ENCODE data around the gene FAM171A1. TPM values are rescaled to one million over a fixed set of nuclear protein-coding genes. Genes with fewer than 3 reads are reported as not detected.
"Not testable (repeated sequence)": the region's sequence is repeated elsewhere in the genome, so short reads cannot be mapped to it uniquely, and the experiment has no call there.

FAM171A1 gene
- total RNA-seq, 2 experiments from 2014 or later: 7.0 to 8.0 TPM

DNA sequence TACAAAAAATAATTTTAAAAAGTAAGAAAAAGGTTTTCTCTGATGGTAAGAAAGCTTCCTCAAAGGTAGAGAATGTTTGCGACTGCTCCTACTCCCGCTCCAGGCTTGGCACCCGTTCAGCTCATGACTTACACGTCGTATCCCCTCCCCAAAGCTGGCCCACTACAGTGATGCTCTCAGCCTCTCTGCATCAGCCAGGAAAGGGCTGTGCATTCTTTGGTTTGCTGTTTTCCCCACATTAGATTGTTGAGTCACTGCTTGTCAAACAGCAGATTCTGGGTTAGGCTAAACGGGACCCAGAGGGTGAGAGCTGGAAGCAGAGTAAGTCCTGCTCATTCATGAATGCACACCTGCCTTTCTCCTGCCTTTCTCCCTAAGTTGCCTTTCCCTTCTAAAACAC is 147.9 kb downstream of the FAM171A1 start:
- POLR2A ChIA-PET: no interaction called here
- DNase-seq (no peak), ATAC-seq (ENCODE audit: low read depth) (no peak)
- H3K36me3 Mint-ChIP-seq: peaks cover 13% of the 10 kb centered on the region
- H3K27me3 Mint-ChIP-seq: no peaks in the 10 kb centered on the region
- peaks cover 11% of the 10 kb centered on the region for H3K9me3 Mint-ChIP-seq
- H3K4me1 Mint-ChIP-seq: peaks cover 1% of the 10 kb centered on the region
- H3K4me3 Mint-ChIP-seq: no peak overlapping the region
- H3K27ac Mint-ChIP-seq: no peak overlapping the region

DNA sequence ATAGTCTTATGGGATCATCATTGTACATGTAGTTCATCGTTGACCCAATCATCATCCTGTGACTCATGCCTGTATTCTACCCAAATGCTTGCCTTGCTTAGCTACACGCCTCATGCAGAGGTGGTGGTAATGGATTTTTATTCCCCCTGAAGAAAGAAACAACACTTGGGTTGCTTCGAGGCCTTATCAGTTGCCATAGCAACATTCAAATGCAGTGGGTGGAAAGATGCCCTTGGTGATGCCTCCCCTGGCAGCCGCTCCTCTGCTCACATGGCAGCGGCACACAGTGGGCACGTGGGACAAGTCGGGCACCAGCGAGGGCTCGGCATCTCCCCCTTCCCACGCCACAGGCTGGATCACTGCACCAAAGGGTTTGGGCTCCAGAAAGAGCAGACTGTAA is 148.6 kb downstream of the FAM171A1 start:
- ATAC-seq (ENCODE audit: low read depth): no peak
- no peak overlapping the region for H3K27ac Mint-ChIP-seq
- no peak overlapping the region for H3K4me3 Mint-ChIP-seq
- H3K4me1 Mint-ChIP-seq: no peaks in the 10 kb centered on the region
- no peaks in the 10 kb centered on the region for H3K27me3 Mint-ChIP-seq
- H3K9me3 Mint-ChIP-seq: peaks cover 10% of the 10 kb centered on the region
- DNase-seq: no peak
- POLR2A ChIA-PET: no interaction called here
- H3K36me3 Mint-ChIP-seq: peaks cover 13% of the 10 kb centered on the region

DNA sequence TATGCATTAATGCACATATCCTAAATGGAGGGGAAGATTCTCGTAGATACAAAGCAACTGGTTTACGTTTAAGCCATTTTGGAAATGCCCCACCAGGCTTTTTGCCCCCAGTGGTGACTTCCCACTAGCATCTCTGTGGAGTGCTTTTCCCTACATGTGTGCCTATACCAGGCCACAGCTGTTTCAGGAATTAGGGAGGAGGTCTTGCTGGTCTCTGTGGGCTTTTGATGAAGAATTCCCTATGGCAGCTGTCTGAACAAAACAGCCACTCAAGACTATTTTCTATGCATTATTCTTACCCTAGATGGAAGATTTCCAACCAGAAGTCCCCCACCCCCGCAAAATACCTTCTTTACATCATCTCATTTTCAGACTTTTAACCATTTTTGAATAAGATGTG is 150.6 kb downstream of the FAM171A1 start:
- peaks cover 13% of the 10 kb centered on the region for H3K36me3 Mint-ChIP-seq
- H3K27ac Mint-ChIP-seq: no peak overlapping the region
- POLR2A ChIA-PET: no interaction called here
- peaks cover 10% of the 10 kb centered on the region for H3K9me3 Mint-ChIP-seq
- no peak for DNase-seq
- no peak for ATAC-seq (ENCODE audit: low read depth)
- no peaks in the 10 kb centered on the region for H3K27me3 Mint-ChIP-seq
- no peak overlapping the region for H3K4me3 Mint-ChIP-seq
- no peaks in the 10 kb centered on the region for H3K4me1 Mint-ChIP-seq

DNA sequence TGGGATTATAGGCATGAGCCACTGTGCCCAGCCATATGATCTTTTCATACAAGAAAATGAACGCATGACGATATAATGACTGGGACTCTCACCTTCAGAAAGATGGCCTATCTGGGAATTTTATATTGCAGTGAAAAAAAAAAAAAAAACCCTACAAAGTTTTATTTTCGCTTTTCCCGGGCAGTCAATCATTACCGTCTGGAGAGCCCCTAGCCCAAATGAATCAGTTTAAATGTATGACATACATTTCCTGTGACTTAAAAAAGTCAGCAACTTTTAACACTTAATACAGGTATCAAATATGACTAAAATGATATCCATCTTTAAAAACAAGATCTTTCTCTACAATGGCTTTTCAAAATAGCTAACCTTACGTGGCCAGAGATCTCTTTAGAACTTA is 154.4 kb downstream of the FAM171A1 start:
- H3K27ac Mint-ChIP-seq: no peak overlapping the region
- H3K4me1 Mint-ChIP-seq: no peaks in the 10 kb centered on the region
- POLR2A ChIA-PET: no interaction called here
- H3K27me3 Mint-ChIP-seq: no peaks in the 10 kb centered on the region
- DNase-seq (no peak), ATAC-seq (ENCODE audit: low read depth) (no peak)
- no peak overlapping the region for H3K4me3 Mint-ChIP-seq
- H3K9me3 Mint-ChIP-seq: no peaks in the 10 kb centered on the region
- peaks cover 9% of the 10 kb centered on the region for H3K36me3 Mint-ChIP-seq

DNA sequence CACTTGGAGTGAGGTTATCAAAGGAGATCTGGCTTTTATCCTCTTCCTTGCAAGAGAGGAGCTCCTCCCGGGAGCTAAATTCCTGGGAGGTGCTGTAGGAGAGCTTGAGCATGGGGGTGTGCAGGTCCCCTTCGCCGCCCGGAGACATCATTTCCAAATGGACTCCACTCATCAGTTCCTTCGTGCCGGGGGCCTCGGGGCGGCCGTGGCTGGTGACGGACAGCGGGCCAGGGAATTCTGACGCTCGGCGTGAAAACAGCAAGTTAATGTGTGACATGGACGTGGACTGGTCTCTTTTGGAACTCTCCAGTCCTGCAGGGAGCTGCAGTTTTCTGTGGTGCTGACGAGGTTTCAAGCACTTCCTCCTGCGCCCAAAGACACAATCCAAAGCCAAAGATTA is 156.9 kb downstream of the FAM171A1 start:
- no peak overlapping the region for H3K27ac Mint-ChIP-seq
- no peaks in the 10 kb centered on the region for H3K27me3 Mint-ChIP-seq
- no peak overlapping the region for H3K4me3 Mint-ChIP-seq
- H3K4me1 Mint-ChIP-seq: peaks cover 16% of the 10 kb centered on the region
- POLR2A ChIA-PET: interaction anchor here (1.3 kb wide), 1 partner anchor 15 kb away, joined by 3 read pairs; no protein-coding TSS in a partner anchor
- H3K36me3 Mint-ChIP-seq: peaks cover 9% of the 10 kb centered on the region
- DNase-seq (no peak), ATAC-seq (ENCODE audit: low read depth) (no peak)
- no peaks in the 10 kb centered on the region for H3K9me3 Mint-ChIP-seq

DNA sequence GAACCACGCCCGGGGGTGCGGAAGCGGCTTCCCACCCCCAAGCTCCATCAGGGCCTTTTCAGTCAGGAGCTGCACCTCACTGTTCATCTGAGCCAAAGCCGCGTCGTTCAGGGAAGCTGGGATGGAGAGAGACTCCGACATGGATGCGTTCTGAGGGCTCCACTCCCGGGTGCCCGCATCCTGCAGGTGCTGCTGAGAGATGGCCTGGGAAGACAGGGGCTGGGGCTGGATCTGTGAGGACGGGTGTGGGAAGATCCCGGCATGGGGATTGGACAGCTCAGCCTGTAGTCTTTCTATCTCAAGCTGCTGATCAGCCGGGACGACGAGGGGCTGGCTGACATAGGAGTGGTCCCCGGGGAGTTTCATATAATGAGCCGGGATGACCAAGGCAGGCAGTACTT is 157.6 kb downstream of the FAM171A1 start:
- Mint-ChIP-seq H3K4me3 (no peak overlapping the region), H3K36me3 (peaks cover 9% of the 10 kb centered on the region), H3K27me3 (no peaks in the 10 kb centered on the region), H3K4me1 (peaks cover 22% of the 10 kb centered on the region), H3K9me3 (no peaks in the 10 kb centered on the region), H3K27ac (no peak overlapping the region)
- POLR2A ChIA-PET: interaction anchor here (1.3 kb wide), 1 partner anchor 15 kb away, joined by 3 read pairs; no protein-coding TSS in a partner anchor
- DNase-seq (no peak), ATAC-seq (ENCODE audit: low read depth) (no peak)

DNA sequence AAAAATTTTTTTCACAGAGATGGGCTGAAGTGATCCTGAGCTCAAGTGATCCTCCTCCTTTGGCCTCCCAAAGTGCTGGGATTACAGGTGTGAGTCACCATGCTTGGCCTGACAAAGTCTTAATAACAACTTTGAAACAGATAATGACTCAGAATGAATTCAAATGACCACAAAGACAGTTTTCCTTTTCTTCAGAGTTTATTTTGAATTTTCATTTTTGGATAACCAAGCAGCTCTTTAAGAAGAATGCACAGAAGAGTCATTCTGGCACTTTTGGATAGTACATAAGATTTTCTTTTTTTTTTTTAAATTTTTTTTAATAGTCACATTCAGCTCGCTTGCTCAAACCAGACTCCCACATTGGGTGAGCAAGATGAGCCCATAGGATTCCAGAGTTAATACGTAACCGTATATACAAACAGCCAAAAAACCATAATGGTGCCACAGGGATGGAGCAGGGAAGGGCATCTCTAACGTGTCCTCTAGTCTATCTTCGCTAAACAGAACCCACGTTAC is 159.6 kb downstream of the FAM171A1 start:
- Mint-ChIP-seq H3K36me3 (peaks cover 10% of the 10 kb centered on the region), H3K9me3 (peaks cover under 1% of the 10 kb centered on the region), H3K27me3 (no peaks in the 10 kb centered on the region), H3K4me3 (no peak overlapping the region), H3K4me1 (peaks cover 40% of the 10 kb centered on the region), H3K27ac (no peak overlapping the region)
- POLR2A ChIA-PET: interaction anchor here (0.6 to 0.7 kb wide), 3 partner anchors 21 to 46 kb away, joined by 3 read pairs; no protein-coding TSS in a partner anchor
- DNase-seq (no peak), ATAC-seq (ENCODE audit: low read depth) (no peak)

DNA sequence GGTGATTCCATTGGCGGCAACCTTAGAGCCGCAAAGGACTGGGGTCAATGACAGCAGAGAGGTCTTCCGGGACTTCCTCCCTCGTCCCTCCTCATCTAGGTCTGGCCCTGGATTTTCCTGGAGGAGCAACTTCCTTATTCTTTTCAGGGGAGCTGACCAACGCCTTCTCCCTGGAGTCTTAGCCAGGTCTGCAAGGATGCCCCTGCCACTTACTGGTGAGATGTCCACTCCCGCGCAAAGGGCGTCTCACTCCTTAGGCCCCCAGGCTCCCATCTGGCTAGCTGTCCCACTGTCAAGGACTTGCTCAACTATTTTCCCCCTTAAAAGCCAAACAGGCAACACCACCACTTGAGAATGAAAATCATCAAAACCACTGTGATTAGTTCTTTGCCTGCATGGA is 160.6 kb downstream of the FAM171A1 start:
- peaks cover 1% of the 10 kb centered on the region for H3K9me3 Mint-ChIP-seq
- POLR2A ChIA-PET: no interaction called here
- DNase-seq (no peak), ATAC-seq (ENCODE audit: low read depth) (no peak)
- H3K27ac Mint-ChIP-seq: no peak overlapping the region
- peaks cover 11% of the 10 kb centered on the region for H3K36me3 Mint-ChIP-seq
- H3K4me1 Mint-ChIP-seq: peaks cover 42% of the 10 kb centered on the region
- no peaks in the 10 kb centered on the region for H3K27me3 Mint-ChIP-seq
- no peak overlapping the region for H3K4me3 Mint-ChIP-seq

DNA sequence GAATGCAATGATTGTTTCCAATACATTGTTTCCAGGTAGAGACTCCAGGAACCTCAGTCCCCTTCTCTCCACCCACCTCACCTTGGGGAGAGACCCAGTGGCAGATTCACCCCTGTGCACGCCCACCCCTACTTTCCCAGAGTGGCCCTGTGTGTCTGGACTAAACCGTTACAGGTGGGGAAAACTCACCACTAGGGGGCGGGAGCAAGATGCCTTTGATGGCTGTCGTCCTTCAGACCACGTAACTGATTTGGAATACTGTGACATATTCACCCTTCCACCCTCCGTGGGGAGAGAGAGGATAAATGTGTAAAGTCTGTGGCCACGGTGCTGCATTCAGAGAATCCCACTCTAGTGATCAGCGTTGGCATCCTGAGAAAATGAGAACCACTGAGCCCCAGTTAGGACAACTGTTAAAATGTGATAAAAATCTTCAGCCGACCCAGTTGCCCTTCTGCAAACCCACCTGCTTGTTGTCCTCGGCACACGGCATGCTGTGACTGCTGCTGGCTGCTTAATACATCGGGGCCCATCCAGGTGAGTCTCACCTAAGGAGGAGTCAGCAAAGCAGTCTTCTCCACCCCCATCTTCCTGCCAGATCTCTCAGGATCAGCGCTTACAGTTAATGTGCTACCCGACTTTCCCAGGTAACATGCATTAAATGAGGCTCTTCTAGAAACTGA is 161.1 kb downstream of the FAM171A1 start:
- Mint-ChIP-seq H3K36me3 (peaks cover 11% of the 10 kb centered on the region), H3K27ac (peak overlapping the region; percentile 43), H3K27me3 (no peaks in the 10 kb centered on the region), H3K4me1 (peaks cover 42% of the 10 kb centered on the region), H3K4me3 (peak overlapping the region; percentile 32), H3K9me3 (peaks cover 1% of the 10 kb centered on the region)
- POLR2A ChIA-PET: interaction anchor here (2.7 kb wide), 1 partner anchor 41 kb away, joined by 31 read pairs; the partner anchor contains the start of gene NMT2
- DNase-seq: peak; percentile 71
- peak; percentile 69 for ATAC-seq (ENCODE audit: low read depth)

DNA sequence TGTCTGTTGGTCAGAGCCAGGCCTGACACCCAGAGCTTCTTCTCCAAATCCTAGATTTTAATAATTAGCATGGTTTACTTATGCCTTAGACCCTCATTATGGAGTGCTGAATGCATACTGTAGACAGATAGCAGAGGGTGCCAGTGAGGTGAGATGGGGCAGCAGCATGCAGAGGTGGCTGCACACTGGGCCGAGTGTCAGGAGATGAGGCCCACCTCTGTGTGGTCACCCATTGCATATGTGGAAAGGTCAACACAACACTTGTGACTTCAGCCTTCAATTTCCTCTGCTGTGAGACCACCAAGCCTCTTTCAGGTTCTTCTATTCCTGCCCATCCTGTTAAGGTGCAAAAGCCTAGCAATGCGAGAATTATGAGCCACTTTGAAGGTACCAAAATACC is 162.9 kb downstream of the FAM171A1 start:
- POLR2A ChIA-PET: interaction anchor here (1.0 to 2.7 kb wide), 3 partner anchors 20 to 39 kb away, joined by 3 to 31 read pairs (median 3); partner anchors contain the start of gene NMT2
- Mint-ChIP-seq H3K4me3 (peak overlapping the region; percentile 81), H3K27ac (peak overlapping the region; percentile 98), H3K36me3 (peaks cover 10% of the 10 kb centered on the region), H3K9me3 (peaks cover 1% of the 10 kb centered on the region), H3K4me1 (peaks cover 42% of the 10 kb centered on the region), H3K27me3 (no peaks in the 10 kb centered on the region)
- ATAC-seq (ENCODE audit: low read depth): peak; percentile 6
- DNase-seq: peak; percentile 37

DNA sequence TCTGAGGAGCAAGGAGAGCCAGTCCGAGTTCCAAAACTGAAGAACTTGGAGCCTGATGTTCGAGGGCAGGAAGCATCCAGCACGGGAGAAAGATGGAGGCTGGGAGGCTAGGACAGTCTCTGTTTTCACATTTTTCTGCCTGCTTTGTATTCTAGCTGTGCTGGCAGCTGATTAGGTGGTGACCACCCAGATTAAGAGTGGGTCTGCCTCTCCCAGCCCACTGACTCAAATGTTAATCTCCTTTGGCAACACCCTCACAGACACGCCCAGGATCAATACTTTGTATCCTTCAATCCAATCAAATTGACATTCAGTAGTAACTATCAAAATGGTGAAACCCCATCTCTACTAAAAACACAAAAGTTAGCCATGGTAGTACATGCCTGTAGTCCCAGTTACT is 163.7 kb downstream of the FAM171A1 start:
- peaks cover 50% of the 10 kb centered on the region for H3K4me1 Mint-ChIP-seq
- not testable (repeated sequence) for H3K9me3 Mint-ChIP-seq; DNase-seq; ATAC-seq (ENCODE audit: low read depth); H3K36me3 Mint-ChIP-seq; H3K27me3 Mint-ChIP-seq
- POLR2A ChIA-PET: interaction anchor here (1.0 to 2.7 kb wide), 3 partner anchors 19 to 38 kb away, joined by 3 to 31 read pairs (median 3); partner anchors contain the start of gene NMT2
- peak overlapping the region; percentile 7 for H3K4me3 Mint-ChIP-seq
- peak overlapping the region; percentile 98 for H3K27ac Mint-ChIP-seq

DNA sequence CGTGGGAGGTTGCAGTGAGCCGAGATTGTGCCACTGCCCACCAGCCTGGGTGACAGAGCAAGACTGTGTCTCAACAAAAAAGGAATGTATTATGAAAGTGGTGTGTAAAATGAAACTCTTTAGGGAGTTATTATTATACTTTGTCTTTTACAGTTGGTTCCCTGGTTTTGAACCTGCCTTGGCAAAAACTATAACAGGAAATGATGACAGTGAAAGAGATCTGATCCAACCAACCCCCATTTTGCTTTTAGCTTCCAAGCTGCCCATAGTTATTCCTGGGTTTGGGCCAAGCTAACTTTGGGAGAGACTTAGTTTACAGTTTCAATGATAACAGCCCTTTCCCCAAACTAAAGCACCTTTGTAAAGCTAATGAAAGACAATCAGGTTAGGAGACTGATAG is 168.4 kb downstream of the FAM171A1 start:
- no peak for ATAC-seq (ENCODE audit: low read depth)
- POLR2A ChIA-PET: interaction anchor here (1.0 kb wide), 2 partner anchors 33 to 34 kb away, joined by 3 to 4 read pairs; partner anchors contain the start of gene NMT2

DNA sequence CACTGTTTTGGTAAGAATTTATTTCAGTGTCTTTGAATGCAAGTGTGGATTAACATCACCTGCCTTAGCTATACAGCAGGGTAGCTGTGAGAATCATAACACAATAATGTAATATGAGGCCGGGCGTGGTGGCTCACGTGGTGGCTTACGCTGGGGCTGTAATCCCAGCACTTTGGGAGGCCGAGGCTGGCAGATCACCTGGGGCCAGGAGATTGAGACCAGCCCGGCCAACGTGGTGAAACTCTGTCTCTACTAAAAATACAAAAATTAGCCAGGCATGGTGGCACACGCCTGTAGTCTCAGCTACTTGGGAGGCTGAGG is 168.8 kb downstream of the FAM171A1 start:
- not testable (repeated sequence) for H3K4me3 Mint-ChIP-seq; H3K27me3 Mint-ChIP-seq; H3K36me3 Mint-ChIP-seq; DNase-seq; H3K9me3 Mint-ChIP-seq; H3K27ac Mint-ChIP-seq; ATAC-seq (ENCODE audit: low read depth)
- POLR2A ChIA-PET: interaction anchor here (1.0 to 1.3 kb wide), 4 partner anchors 9 to 34 kb away, joined by 3 to 6 read pairs (median 4); partner anchors contain the start of gene NMT2
- peaks cover 24% of the 10 kb centered on the region for H3K4me1 Mint-ChIP-seq

More for the DNA sequence above, 168.4 kb downstream of the FAM171A1 start:
- H3K36me3 Mint-ChIP-seq: peaks cover 8% of the 10 kb centered on the region
- peaks cover 24% of the 10 kb centered on the region for H3K4me1 Mint-ChIP-seq
- H3K9me3 Mint-ChIP-seq: peaks cover 1% of the 10 kb centered on the region
- no peak for DNase-seq
- no peak overlapping the region for H3K4me3 Mint-ChIP-seq
- no peak overlapping the region for H3K27ac Mint-ChIP-seq
- H3K27me3 Mint-ChIP-seq: no peaks in the 10 kb centered on the region
